HG03575 (cell line): ENCODE results near the gene TTC28.
"Not testable (repeated sequence)": the region's sequence is repeated elsewhere in the genome, so short reads cannot be mapped to it uniquely, and the experiment has no call there.

Experiments
- ATAC-seq: cut with Tn5 transposase; IDR thresholded peaks from one replicate; pipeline ENCODE4 v1.9.1; 2021; ENCODE audit not compliant: unreplicated experiment, insufficient number of reproducible peaks, low FRiP score; ENCODE audit errors: extremely low read depth

Gene TTC28

GRCh38 chr22:28570696-28571373 is 108.8 kb downstream of the TTC28 start:
- no peak for ATAC-seq

GRCh38 chr22:28568974-28569373 is 110.7 kb downstream of the TTC28 start:
- ATAC-seq, result not testable (repeated sequence)

- no peak for ATAC-seq
Observed at GRCh38 chr22:28568099-28568498, 111.5 kb downstream of the TTC28 start.

- ATAC-seq, result not testable (repeated sequence)
Observed at GRCh38 chr22:28566920-28567499, 112.6 kb downstream of the TTC28 start.

GRCh38 chr22:28563636-28564035 is 116.0 kb downstream of the TTC28 start:
- no peak for ATAC-seq

- no peak for ATAC-seq
Observed at GRCh38 chr22:28562324-28562723, 117.3 kb downstream of the TTC28 start.

- not testable (repeated sequence) for ATAC-seq
Observed at GRCh38 chr22:28560743-28561101, 118.9 kb downstream of the TTC28 start.

- no peak for ATAC-seq
Observed at GRCh38 chr22:28560046-28560742, 119.4 kb downstream of the TTC28 start.

- no peak for ATAC-seq
Observed at GRCh38 chr22:28557184-28557583, 122.5 kb downstream of the TTC28 start.

GRCh38 chr22:28553108-28553866 is 126.4 kb downstream of the TTC28 start:
- not testable (repeated sequence) for ATAC-seq

- ATAC-seq, result no peak
Observed at GRCh38 chr22:28548406-28548805, 131.2 kb downstream of the TTC28 start.

- ATAC-seq, result no peak
Observed at GRCh38 chr22:28547132-28547842, 132.4 kb downstream of the TTC28 start.

- no peak for ATAC-seq
Observed at GRCh38 chr22:28544431-28544868, 135.2 kb downstream of the TTC28 start.

- ATAC-seq, result no peak
Observed at GRCh38 chr22:28542980-28543621, 136.5 kb downstream of the TTC28 start.

- ATAC-seq, result no peak
Observed at GRCh38 chr22:28541137-28541536, 138.5 kb downstream of the TTC28 start.

- no peak for ATAC-seq
Observed at GRCh38 chr22:28538922-28539321, 140.7 kb downstream of the TTC28 start.

- ATAC-seq, result not testable (repeated sequence)
Observed at GRCh38 chr22:28530565-28530964, 149.1 kb downstream of the TTC28 start.

- not testable (repeated sequence) for ATAC-seq
Observed at GRCh38 chr22:28529144-28529543, 150.5 kb downstream of the TTC28 start.
